SK-N-MC (cell line): ENCODE data around the gene LEPROT.

Experiments
- EZH2 ChIP-seq: fragments of 200-600 bp; sonication (generic); IDR thresholded peaks from one replicate; pipeline ENCODE4 v1.6.1; 2017; ENCODE audit warnings: antibody characterized with exemption
- POLR2AphosphoS5 ChIP-seq: IDR thresholded peaks from 2 replicates; pipeline ENCODE4 v1.6.1; 2012; ENCODE audit warnings: mild to moderate bottlenecking, low read depth, low read length, borderline replicate concordance

DNA sequence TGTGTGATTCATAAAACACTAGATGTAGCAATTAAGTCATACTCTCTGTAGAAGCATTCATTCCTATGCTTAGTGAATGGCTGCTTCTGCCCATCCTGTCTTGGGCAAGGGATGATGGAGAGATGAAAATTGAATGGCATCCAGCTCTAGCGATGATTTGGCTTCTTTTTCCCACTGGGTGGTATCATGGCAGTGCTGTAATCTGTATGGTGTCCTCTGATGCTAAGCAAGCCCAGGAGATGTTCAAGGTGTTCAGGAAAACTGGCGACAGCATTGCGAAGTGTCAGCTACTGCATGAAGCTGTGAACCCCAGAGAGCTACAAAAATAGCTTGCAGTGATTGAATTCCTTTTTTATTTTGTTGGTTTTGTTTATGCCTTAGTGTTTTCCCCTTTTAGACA, 48.9 kb upstream of the LEPROT start:
- TF ChIP-seq EZH2 (no peak), POLR2AphosphoS5 (no peak)
